ENCODE measurements around the gene BHLHA15.

BHLHA15 gene

GRCh38 chr7:98211221-98211675 lies at the start of gene BHLHA15:
TSS of gene BHLHA15 (plus strand) at chr7:98211439. CDS start at chr7:98212310, 871 bp downstream.
- peak; percentile 16 for DNase-seq

- no peak for DNase-seq
Observed at GRCh38 chr7:98162758-98163157, 48.5 kb upstream of the BHLHA15 start.

DNA sequence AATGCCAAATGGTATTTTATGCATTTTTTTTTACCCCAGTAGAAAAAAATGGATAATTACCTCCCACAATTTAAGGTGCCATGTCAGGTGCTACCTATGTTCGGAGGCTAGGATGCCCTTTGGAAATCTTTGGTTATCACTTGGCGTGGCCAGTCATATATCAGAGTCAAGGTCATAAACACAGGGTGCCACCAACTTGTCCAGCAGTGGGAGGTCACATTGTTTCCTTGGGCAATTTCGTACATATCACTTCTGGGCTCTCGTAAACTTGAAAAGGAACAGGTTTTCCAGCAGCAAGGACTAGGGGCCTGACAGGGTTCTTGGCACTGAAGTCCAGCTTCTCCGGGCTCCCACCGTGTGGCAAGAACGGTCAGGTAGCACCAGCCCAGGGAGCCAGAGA lies 48.0 kb upstream of the BHLHA15 start:
- no peak for DNase-seq

DNA sequence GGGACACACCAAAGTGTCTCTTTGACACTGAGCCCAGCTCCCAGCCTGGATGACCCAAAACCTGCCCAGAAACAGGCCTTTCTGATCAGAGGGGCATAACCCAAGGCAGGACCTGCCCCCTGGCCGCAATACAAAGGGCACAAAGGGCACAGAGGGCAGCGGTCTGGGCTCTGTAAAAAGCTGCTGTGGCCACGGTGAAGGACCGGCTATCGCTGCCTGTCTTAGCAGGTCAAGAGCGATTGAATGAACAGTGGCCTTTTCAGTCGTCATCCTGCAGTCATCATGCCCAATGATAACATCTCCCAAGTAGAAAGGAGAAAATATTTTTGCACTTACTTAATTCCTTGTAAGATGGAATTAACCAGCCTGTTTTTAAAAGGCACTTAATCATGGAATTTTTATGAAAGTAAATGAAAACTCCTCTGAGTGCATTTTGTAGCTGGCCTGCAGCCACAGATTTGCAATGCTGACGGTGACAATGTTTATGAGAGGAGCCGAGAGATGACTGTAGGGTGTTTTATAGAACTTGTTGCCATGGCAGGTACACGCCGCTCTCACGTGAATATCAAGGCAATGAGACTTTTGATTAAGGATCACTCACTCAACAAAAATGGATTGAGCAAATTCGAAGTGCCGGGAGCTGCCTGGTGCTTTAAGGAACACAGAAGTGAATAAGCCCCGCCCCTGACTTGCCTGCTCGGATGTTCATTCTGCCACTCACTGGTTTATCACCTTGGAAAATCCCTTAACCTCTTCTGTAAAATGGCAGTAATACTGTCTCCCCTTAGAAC lies 47.3 kb upstream of the BHLHA15 start:
- peak; percentile 80 for DNase-seq

DNA sequence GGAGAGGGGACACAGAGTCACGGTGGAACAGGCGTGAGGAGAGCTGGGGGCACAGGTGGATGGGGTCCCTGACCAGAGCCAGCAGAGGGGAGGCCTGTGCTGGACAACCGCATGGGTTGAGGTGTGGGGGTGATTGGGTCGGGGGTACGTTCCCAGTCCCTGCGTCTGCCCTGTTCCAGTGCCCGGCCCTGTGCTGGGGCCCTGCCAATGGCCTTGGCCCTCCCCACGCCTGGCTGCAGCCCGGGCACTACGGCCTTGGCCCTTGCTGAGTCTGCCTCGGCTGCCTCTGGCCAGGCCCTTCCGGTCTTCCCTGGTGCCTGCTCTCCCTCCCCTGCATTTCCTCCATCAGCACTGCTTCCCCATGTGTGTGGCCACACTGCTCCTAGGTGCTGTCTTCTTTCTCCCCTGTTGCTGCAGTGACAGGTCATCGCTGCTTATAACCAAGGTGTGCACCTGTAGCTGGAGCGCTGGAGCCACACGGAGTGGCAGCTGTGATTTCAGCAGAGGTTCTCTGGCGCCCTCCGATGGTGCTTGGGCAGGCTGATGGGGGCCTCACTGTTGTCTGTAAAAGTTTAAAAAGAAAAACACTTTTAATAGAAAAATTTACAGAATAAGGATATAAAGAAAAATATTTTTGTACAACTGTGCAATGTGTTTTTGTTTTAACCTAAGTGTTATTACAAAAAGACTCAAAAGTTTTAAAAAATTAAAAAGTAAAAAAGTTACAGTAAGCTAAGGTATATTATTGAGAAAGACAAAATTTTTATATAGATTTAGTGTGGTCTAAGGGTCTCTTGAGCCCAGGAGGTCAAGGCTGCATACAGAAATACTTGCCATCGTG lies 45.2 kb upstream of the BHLHA15 start:
- DNase-seq: no peak

DNA sequence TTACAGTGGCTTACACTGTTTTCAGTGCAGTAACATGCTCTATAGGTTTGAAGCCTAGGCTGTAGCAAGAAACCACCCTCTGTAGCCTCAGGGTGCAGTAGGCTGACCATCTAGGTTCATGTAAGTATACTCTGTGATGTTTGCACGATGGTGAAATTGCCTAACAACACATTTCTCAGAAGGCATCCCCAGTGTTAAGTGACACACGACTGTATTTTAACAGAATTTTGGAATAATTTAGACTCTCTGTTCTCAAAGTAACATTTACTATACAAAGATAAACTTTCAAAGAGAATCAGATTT lies 44.6 kb upstream of the BHLHA15 start:
- no peak for DNase-seq

DNA sequence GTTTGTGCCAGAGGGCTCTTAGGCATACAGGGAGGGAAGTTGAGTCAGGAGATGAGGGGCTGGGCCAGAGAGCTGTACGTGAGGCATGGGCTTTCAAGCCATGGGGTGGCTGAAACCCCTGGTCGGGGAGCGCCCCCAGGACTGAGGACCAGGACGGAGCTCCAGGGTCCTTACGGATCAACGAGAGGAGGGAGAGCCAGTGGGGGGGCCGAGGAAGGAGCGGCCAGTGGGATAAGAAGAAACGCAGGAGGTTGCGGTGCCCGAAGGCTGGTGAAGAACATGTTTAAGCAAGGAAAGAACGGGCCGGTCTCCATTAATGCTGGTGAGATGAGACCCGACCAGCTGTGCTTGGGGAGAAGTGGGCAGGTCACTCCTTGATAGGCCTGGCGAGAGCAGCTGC lies 43.6 kb upstream of the BHLHA15 start:
- no peak for DNase-seq

DNA sequence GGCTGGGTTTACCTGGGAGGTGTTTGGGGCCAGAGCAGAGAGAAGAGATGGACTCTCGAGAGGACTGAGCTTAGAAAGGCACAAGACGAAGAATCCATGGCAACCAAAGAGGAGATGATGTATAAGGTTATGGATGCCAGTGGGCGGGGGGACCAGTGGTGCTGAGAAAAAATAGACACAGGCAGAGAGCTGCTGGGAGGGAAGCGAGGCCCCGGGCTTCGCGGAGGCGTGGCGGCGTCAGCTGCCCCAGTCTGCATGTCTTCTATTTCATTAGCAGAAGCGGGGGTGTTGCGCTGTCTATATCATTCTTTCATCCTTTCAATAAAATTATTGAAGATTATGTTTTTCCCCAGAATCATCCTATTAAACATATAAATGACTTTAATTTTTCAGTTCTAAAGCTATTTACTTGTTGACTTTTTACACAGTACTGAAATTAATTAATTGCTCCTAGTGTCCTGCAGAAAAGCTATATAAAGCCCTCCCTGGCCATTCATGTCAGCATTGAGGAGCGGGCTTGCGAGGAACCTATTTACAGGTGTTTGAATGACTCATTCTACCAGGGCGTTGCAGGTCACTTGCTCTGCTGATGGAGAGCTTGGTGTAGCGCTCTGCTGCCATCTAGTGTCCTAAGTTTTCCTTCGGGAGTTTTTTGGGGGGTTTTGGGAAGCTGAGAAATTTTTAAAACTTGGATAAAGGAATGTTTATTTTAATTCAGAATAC lies 42.9 kb upstream of the BHLHA15 start:
- peak; percentile 50 for DNase-seq

DNA sequence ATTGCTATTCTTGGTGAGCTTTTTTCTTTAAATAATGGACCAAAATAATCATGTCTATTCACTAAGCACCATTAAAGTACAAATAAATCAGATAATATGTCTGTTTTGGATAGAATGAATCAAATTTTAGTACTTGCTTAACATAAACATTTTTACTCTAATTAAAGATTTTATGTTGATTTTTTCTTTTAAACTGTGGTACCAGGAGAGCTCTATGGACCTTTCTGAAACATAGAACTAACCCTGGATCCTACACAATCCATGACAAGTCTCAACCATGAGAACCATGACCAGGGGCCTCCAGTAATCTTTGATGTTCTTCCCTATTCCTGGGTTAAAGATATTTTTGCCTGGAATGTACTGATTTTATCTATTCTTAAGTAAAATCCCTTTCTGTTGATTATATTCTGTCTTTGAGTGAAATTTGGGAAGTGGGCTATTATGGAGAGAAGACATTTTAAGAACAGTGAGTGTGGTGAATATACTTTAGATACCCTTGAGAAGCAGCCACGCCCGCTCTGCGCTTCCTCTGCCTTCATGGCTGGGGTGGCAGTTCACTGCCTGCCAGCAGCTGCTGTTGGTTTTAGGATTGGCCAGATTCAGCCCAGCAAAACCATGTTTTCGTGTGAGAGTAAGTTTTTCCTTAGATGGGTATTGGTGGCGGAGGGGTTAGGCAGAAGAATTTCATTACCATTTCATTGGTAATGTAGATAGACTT lies 42.2 kb upstream of the BHLHA15 start:
- DNase-seq: no peak

DNA sequence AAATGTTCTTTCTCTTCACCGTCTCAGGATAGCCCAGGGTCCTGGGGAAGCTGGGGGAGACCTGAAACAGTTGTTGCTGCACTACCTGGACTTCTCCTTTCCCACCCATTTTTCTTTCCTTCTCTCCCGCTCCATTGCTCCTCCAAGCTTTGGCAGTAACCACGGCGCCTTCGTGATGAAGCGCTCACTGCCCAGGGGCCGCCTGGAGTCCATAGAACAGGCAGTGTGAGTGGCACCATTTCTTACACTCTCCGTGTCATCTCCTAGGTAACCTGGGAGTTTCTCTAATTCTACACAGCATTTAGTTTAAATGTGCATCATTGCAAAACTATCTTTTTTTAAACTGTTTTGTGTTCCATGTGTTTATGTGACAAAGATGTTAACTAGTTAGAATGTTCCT lies 40.3 kb upstream of the BHLHA15 start:
- DNase-seq: no peak

- DNase-seq: no peak
Observed at GRCh38 chr7:98171449-98171848, 39.8 kb upstream of the BHLHA15 start.

DNA sequence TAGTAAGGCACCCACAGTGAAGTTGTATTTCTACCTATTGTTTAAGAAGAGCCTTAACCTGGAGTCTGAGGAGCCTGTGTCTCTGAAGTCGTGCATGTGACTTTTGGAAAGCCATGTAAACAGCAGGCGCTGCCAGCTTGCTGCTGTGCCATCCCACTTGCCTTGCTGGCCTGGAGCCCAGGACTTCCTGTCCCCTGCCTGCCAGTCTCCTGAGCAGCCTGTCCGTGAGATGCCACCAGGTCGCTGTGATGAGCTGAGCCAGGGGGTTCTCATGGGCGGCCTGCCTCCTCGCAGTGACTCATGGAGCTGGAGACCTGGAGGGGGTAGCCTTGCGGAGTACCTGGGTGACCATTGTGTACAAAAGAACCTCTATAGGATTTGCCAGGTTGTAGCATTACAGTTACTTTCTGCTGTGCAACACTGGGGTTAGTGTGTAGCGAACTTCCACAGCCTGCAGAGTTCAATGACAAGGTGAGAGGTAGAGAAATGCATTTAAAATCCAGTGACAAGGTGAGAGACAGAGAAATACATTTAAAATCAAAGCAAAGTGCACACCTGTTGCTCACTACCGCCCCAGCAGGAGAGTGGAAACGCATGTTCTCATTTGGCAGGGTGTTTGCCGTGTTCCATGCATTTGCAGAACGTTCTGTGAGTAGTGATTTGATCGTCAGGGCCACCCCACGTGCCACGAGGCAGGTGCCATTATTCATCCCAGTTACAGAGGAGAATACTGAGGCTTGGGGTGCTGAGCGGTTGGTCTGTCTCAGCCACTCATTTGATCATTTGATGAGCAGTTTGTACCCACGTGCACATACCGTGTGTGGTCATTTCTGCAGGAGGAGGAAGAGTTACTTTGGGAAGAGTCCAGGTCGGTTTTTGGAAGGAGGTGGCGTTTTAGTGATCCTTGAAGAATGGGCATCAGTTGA lies 36.6 kb upstream of the BHLHA15 start:
- no peak for DNase-seq

- DNase-seq: no peak
Observed at GRCh38 chr7:98175260-98175940, 35.8 kb upstream of the BHLHA15 start.

DNA sequence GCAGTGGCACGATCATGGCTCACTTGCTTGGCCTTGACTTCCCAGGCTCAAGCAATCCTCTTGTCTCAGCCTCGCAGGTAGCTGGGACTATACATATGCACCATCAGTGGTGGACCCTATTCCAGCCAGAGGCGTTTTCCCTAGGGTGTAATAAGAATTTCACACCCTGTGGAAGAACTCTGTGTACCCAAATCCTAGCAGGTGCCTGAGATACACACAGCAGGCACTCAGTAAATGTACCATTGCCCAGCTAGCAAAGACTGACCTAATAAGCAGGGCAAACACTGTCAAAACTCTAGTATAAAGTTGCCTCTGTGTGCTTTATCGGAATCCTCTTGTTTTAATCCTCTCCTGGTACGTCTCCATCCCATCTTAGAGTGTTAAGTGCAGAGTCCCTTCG lies 33.7 kb upstream of the BHLHA15 start:
- DNase-seq: no peak

DNA sequence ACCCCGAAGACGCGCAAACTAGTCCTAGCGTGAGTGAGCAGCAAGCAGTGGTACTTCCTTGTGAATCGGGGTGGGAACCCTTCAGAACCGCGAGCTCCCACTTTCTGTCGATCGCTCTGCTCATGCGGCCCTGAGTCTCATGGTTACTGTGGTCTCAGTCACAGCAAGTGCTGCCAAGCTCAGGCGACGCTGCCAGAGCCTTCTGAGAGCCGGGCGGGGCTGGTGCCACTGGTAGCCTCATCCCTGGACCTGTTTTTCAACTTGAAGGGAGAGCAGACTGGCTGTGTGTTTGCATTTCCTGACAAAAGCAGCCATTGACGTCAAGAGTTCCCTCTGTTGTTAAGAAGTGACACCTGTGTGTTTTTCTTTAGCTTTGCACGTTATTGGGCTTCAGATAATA lies 32.9 kb upstream of the BHLHA15 start:
- DNase-seq: no peak

- DNase-seq: peak; percentile 49
Observed at GRCh38 chr7:98178762-98179490, 32.3 kb upstream of the BHLHA15 start.

- DNase-seq: no peak
Observed at GRCh38 chr7:98180751-98181150, 30.5 kb upstream of the BHLHA15 start.

DNA sequence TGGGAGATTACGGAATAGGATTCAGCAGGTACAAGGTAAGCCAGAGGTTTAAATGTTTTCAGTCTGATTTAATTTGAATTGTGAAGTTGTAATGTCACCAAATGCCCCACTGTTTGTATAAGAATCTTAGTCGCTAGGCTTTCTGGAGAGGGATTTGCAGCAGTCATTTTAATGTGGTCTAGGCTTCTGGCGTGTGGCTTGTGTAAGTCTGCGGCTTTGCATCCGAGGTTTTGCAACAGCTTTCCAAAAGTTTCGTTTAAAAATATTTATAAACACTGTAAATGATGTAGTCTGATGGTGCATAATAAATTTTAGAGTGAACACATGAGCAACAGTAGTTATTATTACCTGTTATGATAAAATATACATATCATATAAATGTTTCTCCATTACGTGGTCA lies 26.1 kb upstream of the BHLHA15 start:
- no peak for DNase-seq

GRCh38 chr7:98186452-98187137 lies 24.6 kb upstream of the BHLHA15 start:
- DNase-seq: peak; percentile 55

GRCh38 chr7:98187138-98187502 lies 24.1 kb upstream of the BHLHA15 start:
- no peak for DNase-seq

Data from EL (cell line).